Aorta (tissue), 5 donors: ENCODE results near the gene CYYR1. TPM values are rescaled to one million over a fixed set of nuclear protein-coding genes. Genes with fewer than 3 reads are reported as not detected.

Experiments used
- ATAC-seq: fragments of 200-7000 bp; cut with Tn5 transposase; one replicate; pipeline ENCODE4 v1.9.1; 2022; ENCODE audit warnings: moderate library complexity; ENCODE audit not compliant: low FRiP score
- DNase-seq, 2 donors: peaks; one replicate each; pipeline ENCODE4 v3.0.0-alpha.2; 2020
- H3K27ac ChIP-seq, 2 donors: one replicate each; pipeline ENCODE4 v1.5.1; 2013; ENCODE audit warnings: low read length in 2 of 2, mild to moderate bottlenecking in 2 of 2, moderate library complexity in 2 of 2, control low read depth in 1 of 2, inconsistent platforms in 1 of 2, low read depth in 1 of 2
- H3K27me3 ChIP-seq, 2 donors: one replicate each; pipeline ENCODE4 v1.6.1; 2013; ENCODE audit warnings: control low read depth in 1 of 2, low read length in 1 of 2, mild to moderate bottlenecking in 1 of 2, moderate library complexity in 1 of 2; ENCODE audit not compliant: insufficient read depth in 2 of 2, control insufficient read depth in 1 of 2
- H3K36me3 ChIP-seq, 2 donors: one replicate each; pipeline ENCODE4 v1.6.1; 2013; ENCODE audit warnings: control low read depth in 1 of 2, low read length in 1 of 2, mild to moderate bottlenecking in 1 of 2; ENCODE audit not compliant: insufficient read depth in 2 of 2, control insufficient read depth in 1 of 2
- H3K4me1 ChIP-seq, 2 donors: one replicate each; pipeline ENCODE4 v1.6.1; 2013; ENCODE audit warnings: low read length in 2 of 2, control low read depth in 1 of 2, mild to moderate bottlenecking in 1 of 2, moderate library complexity in 1 of 2; ENCODE audit not compliant: insufficient read depth in 2 of 2, control insufficient read depth in 1 of 2
- H3K4me3 ChIP-seq, 2 donors: one replicate each; pipeline ENCODE4 v1.5.1; 2013; ENCODE audit warnings: low read length in 2 of 2, control low read depth in 1 of 2, mild to moderate bottlenecking in 1 of 2
- H3K9me3 ChIP-seq: one replicate; pipeline ENCODE4 v1.6.1; 2013; ENCODE audit warnings: mild to moderate bottlenecking, low read length; ENCODE audit not compliant: control insufficient read depth
- WGBS, 2 donors: extraction: QIAGEN DNeasy Blood & Tissue Kit; methylation state at CpG; one replicate each; pipeline ENCODE4 v1.1.7; 2013; 5-methylcytosine and 5-hydroxymethylcytosine counted together
- intact Hi-C, 2 donors: fragments of 100-400 bp; cut with DNase I; formaldehyde crosslinking; loops; one replicate each; pipeline versions ENCODE4 v1.14.2 to v1.15.0; 2022
- polyA plus RNA-seq, 2 donors: library from polyadenylated mRNA; stranded (reverse); fragments of 200-250 nt; gene quantifications; one replicate each; pipeline ENCODE4 v1.2.3, GENCODE V29; 2013
- total RNA-seq, 2 donors: library from RNA; stranded (reverse); fragmentation: NEBNext Ultra II Directional; extraction: Animal tissue kit (Norgen Biotek cat#: 25700); gene quantifications; one replicate each; pipeline ENCODE4 v1.2.1, GENCODE V29; 2021
- donor health status: healthy with polysubstance abuse.
- donor health status: Bipolar disorder and iron deficiency.
- donor health status: DM: no; HTN: no; CAD: no.
- donor health status: DM: no; HTN: no; CAD: no.
- donor health status: DM: yes; HTN: yes; CAD: no.

The CYYR1 gene
- total and polyA plus RNA-seq, 4 donors, result 1.6 to 45.8 (median 13.4) TPM

- no peak overlapping the region for H3K27ac ChIP-seq
- DNase-seq, result no peak
- 80 to 86% methylated on average over 3 of the region's 3 CpGs for WGBS, 2 donors
- H3K36me3 ChIP-seq, result no peaks in the 10 kb centered on the region
- H3K4me1 ChIP-seq, result no peaks in the 10 kb centered on the region
- no peak overlapping the region for H3K4me3 ChIP-seq
- H3K9me3 ChIP-seq, result no peaks in the 10 kb centered on the region
- ATAC-seq, result no peak
- H3K27me3 ChIP-seq, result peaks cover 0 to 2% of the 10 kb centered on the region in 2 donors
- intact Hi-C loops, result no loop called here
These were observed 12.5 kb downstream of the CYYR1 start for GRCh38 chr21:26560612-26561011.

- Histone ChIP-seq H3K36me3 (no peaks in the 10 kb centered on the region), H3K4me1 (no peaks in the 10 kb centered on the region), H3K27ac (no peak overlapping the region), H3K9me3 (no peaks in the 10 kb centered on the region), H3K27me3 (peaks cover 0 to 2% of the 10 kb centered on the region in 2 donors), H3K4me3 (no peak overlapping the region)
- DNase-seq, result no peak
- intact Hi-C loops, result no loop called here
- 91% methylated on average over 5 of the region's 5 CpGs for WGBS, 2 donors
- no peak for ATAC-seq
These were observed 14.0 kb downstream of the CYYR1 start for GRCh38 chr21:26559099-26559498.

DNA sequence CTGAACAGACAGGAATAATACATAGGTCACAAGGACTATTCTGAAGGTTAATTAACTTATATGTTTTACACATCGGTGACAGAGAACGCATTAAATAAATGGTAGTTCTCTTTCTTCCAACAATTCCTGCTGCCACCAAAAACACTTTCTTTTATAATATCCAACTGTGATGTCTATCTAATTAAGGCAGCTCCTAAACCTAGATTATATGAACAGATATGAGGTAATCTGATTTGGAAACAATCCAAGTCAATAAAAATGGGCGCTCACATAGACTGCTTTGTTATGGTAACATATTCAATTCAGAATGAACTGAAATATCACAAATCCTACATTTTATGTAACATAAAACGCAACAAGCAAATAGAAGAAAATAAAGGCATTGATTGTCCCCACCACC lies 16.0 kb downstream of the CYYR1 start:
- 87% methylated on average over 4 of the region's 4 CpGs for WGBS, 2 donors

GRCh38 chr21:26555540-26556146 lies 17.4 kb downstream of the CYYR1 start:
- WGBS, 2 donors, result 86 to 88% methylated on average over 1 of the region's 1 CpG
- H3K36me3 ChIP-seq, result no peaks in the 10 kb centered on the region
- DNase-seq, result no peak
- intact Hi-C loops, result no loop called here
- H3K27ac ChIP-seq, result no peak overlapping the region
- peaks cover 0 to 2% of the 10 kb centered on the region in 2 donors for H3K27me3 ChIP-seq
- H3K9me3 ChIP-seq, result no peaks in the 10 kb centered on the region
- no peaks in the 10 kb centered on the region for H3K4me1 ChIP-seq
- H3K4me3 ChIP-seq, result no peak overlapping the region
- ATAC-seq, result no peak

More for the DNA sequence above, 16.0 kb downstream of the CYYR1 start:
- no peak for ATAC-seq
- H3K4me1 ChIP-seq, result no peaks in the 10 kb centered on the region
- no peak for DNase-seq
- H3K27me3 ChIP-seq, result peaks cover 0 to 2% of the 10 kb centered on the region in 2 donors
- no peaks in the 10 kb centered on the region for H3K9me3 ChIP-seq
- intact Hi-C loops, result no loop called here
- no peaks in the 10 kb centered on the region for H3K36me3 ChIP-seq
- H3K4me3 ChIP-seq, result no peak overlapping the region
- no peak overlapping the region for H3K27ac ChIP-seq

DNA sequence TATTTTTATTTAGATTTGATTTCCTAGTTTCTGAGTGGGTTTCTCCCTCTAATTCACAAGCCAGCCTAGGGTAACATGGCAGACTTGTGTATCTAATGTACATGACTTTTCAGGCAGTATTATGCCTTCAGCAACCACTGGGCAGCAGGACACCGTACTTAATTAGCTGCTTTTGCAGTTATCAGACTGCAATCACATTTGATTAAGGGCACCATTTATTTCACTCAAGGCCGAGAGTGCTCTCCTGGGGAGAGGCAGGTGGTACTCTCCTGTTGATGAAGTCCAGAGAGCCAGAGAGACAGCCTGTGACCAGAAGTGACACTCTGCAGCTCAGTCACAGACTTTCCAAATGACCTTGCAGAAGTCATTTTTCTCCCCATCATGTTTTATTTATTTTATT lies 18.7 kb downstream of the CYYR1 start:
- DNase-seq (no peak), ATAC-seq (no peak)
- Histone ChIP-seq H3K27ac (no peak overlapping the region), H3K4me1 (no peaks in the 10 kb centered on the region), H3K4me3 (no peak overlapping the region), H3K27me3 (peaks cover 0 to 2% of the 10 kb centered on the region in 2 donors), H3K9me3 (no peaks in the 10 kb centered on the region), H3K36me3 (no peaks in the 10 kb centered on the region)
- 80 to 87% methylated on average over 2 of the region's 2 CpGs for WGBS, 2 donors
- intact Hi-C loops, result no loop called here

DNA sequence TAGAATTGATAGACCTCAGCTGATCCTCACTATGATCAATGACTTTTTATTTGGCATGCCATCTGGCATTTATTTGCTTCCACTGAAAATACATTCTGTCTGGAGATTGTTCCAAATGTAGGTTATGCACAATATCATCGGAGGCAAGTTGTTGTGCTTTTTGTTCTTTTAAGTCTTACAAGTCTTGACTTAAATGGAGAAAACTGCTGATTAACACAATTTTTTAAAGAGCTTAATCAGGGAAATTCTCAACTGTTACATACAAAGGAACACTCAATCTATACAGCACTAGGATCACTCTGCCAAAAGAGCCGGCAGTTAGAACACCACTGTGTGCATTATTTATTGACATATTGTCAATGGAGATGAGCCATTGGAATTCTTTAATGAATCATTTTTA lies 19.2 kb downstream of the CYYR1 start:
- 84 to 88% methylated on average over 2 of the region's 2 CpGs for WGBS, 2 donors
- DNase-seq, result no peak
- intact Hi-C loops, result no loop called here
- Histone ChIP-seq H3K4me3 (no peak overlapping the region), H3K4me1 (no peaks in the 10 kb centered on the region), H3K9me3 (no peaks in the 10 kb centered on the region), H3K27ac (no peak overlapping the region), H3K36me3 (no peaks in the 10 kb centered on the region), H3K27me3 (peaks cover 0 to 2% of the 10 kb centered on the region in 2 donors)
- ATAC-seq, result no peak

DNA sequence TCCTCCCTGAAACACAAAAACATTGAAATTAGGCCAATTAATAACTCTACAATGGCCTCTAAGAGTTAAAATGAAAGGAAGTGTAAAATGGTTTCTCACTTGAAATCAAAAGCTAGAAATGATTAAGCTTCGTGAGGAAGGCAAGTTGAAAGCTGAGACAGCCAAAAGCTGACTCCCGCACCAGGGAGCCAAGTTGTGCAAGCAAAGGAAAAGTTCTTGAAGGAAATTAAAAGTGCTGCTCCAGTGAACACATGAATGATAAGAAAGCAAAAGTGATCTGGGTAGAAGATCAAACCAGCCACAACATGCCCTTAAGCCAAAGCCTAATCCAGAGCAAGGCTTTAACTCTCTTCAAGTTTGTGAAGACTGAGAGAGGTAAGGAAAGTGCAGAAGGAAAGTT lies 22.8 kb downstream of the CYYR1 start:
- no peak for ATAC-seq
- 21 to 34% methylated on average over 2 of the region's 2 CpGs for WGBS, 2 donors
- no peak overlapping the region for H3K27ac ChIP-seq

DNA sequence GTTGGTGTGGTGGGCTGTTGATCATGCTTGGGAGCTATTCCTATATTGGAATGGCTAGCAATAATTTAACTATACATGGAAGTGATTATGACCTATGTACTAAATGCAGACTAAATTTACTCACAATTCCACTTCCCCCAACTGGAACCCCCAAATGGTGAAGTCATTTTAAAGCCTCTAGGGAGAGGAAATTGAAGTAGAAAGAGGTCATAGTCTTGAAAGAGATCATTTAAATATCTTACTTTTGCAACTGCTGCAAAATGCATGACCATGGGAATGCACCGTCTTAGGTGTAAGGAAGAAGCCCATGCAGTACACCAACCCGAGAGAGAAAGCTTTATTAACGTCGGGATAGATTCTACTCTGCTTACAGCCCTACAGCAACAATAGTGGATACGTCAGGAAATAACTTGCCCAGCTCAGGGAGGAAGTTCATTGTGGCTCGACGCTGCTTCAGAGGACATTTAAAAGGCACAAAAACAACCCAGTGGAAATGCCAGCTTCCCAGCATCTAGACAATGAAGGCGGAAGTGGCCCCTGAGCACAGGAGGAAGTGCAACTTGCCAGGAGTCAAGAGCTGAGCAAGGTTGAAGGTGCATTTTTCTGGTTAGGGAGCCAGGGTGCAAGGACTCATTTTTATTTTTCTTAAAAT lies 26.5 kb downstream of the CYYR1 start:
- Histone ChIP-seq H3K27me3 (no peaks in the 10 kb centered on the region), H3K36me3 (no peaks in the 10 kb centered on the region), H3K9me3 (no peaks in the 10 kb centered on the region), H3K4me1 (peaks cover 0 to 3% of the 10 kb centered on the region in 2 donors), H3K27ac (no peak overlapping the region), H3K4me3 (no peak overlapping the region)
- WGBS, 2 donors, result 78 to 82% methylated on average over 8 of the region's 8 CpGs
- ATAC-seq (peak; percentile 65), DNase-seq (peak in 1 of 2 donors; percentile 51)
- intact Hi-C loops, result no loop called here

More for the DNA sequence above, 22.8 kb downstream of the CYYR1 start:
- Histone ChIP-seq H3K36me3 (no peaks in the 10 kb centered on the region), H3K9me3 (no peaks in the 10 kb centered on the region), H3K4me1 (peaks cover 0 to 3% of the 10 kb centered on the region in 2 donors), H3K4me3 (no peak overlapping the region), H3K27me3 (no peaks in the 10 kb centered on the region)
- no peak for DNase-seq
- intact Hi-C loops, result no loop called here

GRCh38 chr21:26544201-26544775 lies 28.8 kb downstream of the CYYR1 start:
- Histone ChIP-seq H3K36me3 (no peaks in the 10 kb centered on the region), H3K9me3 (no peaks in the 10 kb centered on the region), H3K27ac (no peak overlapping the region), H3K4me1 (peaks cover 0 to 3% of the 10 kb centered on the region in 2 donors), H3K27me3 (no peaks in the 10 kb centered on the region), H3K4me3 (no peak overlapping the region)
- no peak for ATAC-seq
- intact Hi-C loops, result no loop called here
- WGBS, 2 donors, result 62 to 82% methylated on average over 7 of the region's 7 CpGs
- DNase-seq, result no peak
